Pancreas (tissue), 10 donors: ENCODE measurements around the gene SMARCB1. TPM values are rescaled to one million over a fixed set of nuclear protein-coding genes. Genes with fewer than 3 reads are reported as not detected.
A peak's percentile ranks its signal among the peaks of the same experiment; 100 is the strongest.

Experiments used
- ATAC-seq, 4 donors: fragments of 200-7000 bp; cut with Tn5 transposase; one replicate each; pipeline versions ENCODE4 v1.8.0 to v1.9.1; 2020; ENCODE audit warnings: mild to moderate bottlenecking in 4 of 4, moderate library complexity in 4 of 4
- DNase-seq, 6 donors: peaks; one replicate each; pipeline ENCODE4 v3.0.0-alpha.2; 2020
- FAIRE-seq: peaks from 2 replicates; lab custom pipeline; 2012; peaks lifted over from hg19 to GRCh38; lab: Jason Lieb, UNC
- H3K27ac ChIP-seq, 4 donors: fragments of 200-600 bp; sonication (generic); 1 replicate in 3 of 4; 2 replicates in 1 of 4; pipeline versions ENCODE4 v1.5.0 to v1.8.0; 2020
- H3K27me3 ChIP-seq, 4 donors: fragments of 200-600 bp; one replicate each; pipeline ENCODE4 v1.8.0; 2021
- H3K36me3 ChIP-seq, 3 donors: fragments of 200-600 bp; sonication (generic) in 1 of 3; one replicate each; pipeline versions ENCODE4 v1.5.0 to v1.8.0; 2020 to 2021
- H3K4me1 ChIP-seq, 3 donors: fragments of 200-600 bp; one replicate each; pipeline ENCODE4 v1.8.0; 2021
- H3K4me3 ChIP-seq, 4 donors: fragments of 200-600 bp; sonication (generic) in 2 of 4; one replicate each; pipeline versions ENCODE4 v1.5.0 to v1.8.0; 2020 to 2021
- H3K9me3 ChIP-seq, 4 donors: fragments of 200-600 bp; one replicate each; pipeline ENCODE4 v1.8.0; 2021
- WGBS, 2 donors: extraction: QIAGEN DNeasy Blood & Tissue Kit; methylation state at CpG; one replicate each; pipeline ENCODE4 v1.1.7; 2013; 5-methylcytosine and 5-hydroxymethylcytosine counted together
- intact Hi-C, 3 donors: fragments of 100-400 bp; cut with DNase I; formaldehyde crosslinking; loops; one replicate each; pipeline versions ENCODE4 v1.11.1 to v1.14.2; 2022
- polyA plus RNA-seq, 2 donors: library from polyadenylated mRNA; stranded (reverse); fragments of 200-250 nt; gene quantifications; one replicate each; pipeline ENCODE4 v1.2.3, GENCODE V29; 2013
- total RNA-seq, 6 donors: library from RNA; stranded (reverse); fragmentation: NEBNext Ultra II Directional in 4 of 6; extraction: Animal tissue kit (Norgen Biotek cat#: 25700) in 4 of 6; gene quantifications; one replicate each; pipeline versions ENCODE4 v1.2.1 to v1.2.4, GENCODE V29; 2021 to 2023
- TF ChIP-seq, protein P1 (sequence below), 4 donors: fragments of 200-600 bp; sonication (generic) in 3 of 4; IDR thresholded peaks; one replicate each; pipeline versions ENCODE4 v1.5.0 to v1.8.0; 2021; ENCODE audit warnings: antibody characterized with exemption in 4 of 4
- donor health status: healthy with polysubstance abuse.
- donor health status: DM: no; HTN: no; CAD: no; lungs with moderate emphysema.
- donor health status: DM: no; HTN: no; CAD: no.
- donor health status: control.
- donor health status: control.
- donor health status: Bipolar disorder and iron deficiency.
- donor health status: DM: yes; HTN: yes; CAD: no.
- donor health status: DM: no; HTN: no; CAD: no.
- donor health status: DM: no; HTN: no; CAD: no.
- donor health status: DM: yes; HTN: yes; CAD: no.

The SMARCB1 gene
- total and polyA plus RNA-seq, 8 donors: 25.2 to 37.1 (median 30.4) TPM

DNA sequence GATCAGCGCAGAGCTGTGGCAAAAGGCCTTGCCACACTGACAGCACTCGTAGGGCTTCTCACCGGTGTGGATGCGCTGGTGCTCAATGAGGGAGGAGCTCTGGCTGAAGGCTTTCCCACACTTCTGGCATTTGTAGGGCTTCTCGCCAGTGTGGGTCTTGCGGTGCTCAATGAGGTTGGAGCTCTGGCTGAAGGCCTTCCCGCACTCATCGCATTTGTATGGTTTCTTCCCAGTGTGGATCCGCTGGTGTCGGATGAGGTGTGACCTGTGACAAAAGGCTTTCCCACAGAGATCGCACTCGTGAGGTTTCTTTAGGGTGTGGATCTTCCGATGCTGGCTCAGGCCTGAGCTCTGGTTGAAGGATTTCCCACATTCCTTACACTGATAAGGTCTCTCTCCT, 42.8 kb upstream of the SMARCB1 start:
- TF ChIP-seq, protein P1, sequence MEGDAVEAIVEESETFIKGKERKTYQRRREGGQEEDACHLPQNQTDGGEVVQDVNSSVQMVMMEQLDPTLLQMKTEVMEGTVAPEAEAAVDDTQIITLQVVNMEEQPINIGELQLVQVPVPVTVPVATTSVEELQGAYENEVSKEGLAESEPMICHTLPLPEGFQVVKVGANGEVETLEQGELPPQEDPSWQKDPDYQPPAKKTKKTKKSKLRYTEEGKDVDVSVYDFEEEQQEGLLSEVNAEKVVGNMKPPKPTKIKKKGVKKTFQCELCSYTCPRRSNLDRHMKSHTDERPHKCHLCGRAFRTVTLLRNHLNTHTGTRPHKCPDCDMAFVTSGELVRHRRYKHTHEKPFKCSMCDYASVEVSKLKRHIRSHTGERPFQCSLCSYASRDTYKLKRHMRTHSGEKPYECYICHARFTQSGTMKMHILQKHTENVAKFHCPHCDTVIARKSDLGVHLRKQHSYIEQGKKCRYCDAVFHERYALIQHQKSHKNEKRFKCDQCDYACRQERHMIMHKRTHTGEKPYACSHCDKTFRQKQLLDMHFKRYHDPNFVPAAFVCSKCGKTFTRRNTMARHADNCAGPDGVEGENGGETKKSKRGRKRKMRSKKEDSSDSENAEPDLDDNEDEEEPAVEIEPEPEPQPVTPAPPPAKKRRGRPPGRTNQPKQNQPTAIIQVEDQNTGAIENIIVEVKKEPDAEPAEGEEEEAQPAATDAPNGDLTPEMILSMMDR (IDR thresholded peaks at IDR 0.05): no peak
- Histone ChIP-seq H3K27me3 (no peaks in the 10 kb centered on the region), H3K4me3 (no peak overlapping the region), H3K36me3 (peaks cover 0 to 18% (median 0%) of the 10 kb centered on the region in 3 donors), H3K4me1 (no peaks in the 10 kb centered on the region), H3K9me3 (no peaks in the 10 kb centered on the region), H3K27ac (no peak overlapping the region)
- ATAC-seq: no peak
- intact Hi-C loops: no loop called here
- 95 to 97% methylated on average over 13 of the region's 13 CpGs for WGBS, 2 donors
- DNase-seq: no peak
- no peak for FAIRE-seq

DNA sequence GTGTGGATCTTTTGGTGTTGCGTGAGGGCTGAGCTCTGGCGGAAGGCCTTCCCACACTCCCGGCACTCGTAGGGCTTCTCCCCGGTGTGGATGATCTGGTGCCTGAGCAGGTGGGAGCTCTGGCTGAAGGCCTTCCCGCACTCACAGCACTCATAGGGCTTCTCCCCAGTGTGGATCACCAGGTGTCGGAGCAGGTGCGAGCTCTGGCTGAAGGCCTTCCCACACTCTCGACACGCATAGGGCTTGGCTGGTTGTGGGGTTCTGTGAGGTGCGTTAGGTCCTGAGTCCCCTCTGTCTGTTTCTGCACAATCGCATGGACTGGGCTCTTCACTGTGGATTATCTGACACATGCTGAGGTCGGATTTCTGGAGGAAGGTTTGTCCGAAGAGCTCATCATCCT, 42.3 kb upstream of the SMARCB1 start:
- Histone ChIP-seq H3K27ac (no peak overlapping the region), H3K4me1 (peaks cover 0 to 1% (median 0%) of the 10 kb centered on the region in 3 donors), H3K27me3 (no peaks in the 10 kb centered on the region), H3K36me3 (peaks cover 0 to 18% (median 0%) of the 10 kb centered on the region in 3 donors), H3K9me3 (no peaks in the 10 kb centered on the region), H3K4me3 (no peak overlapping the region)
- WGBS, 2 donors: 95 to 97% methylated on average over 14 of the region's 14 CpGs
- ATAC-seq (no peak), FAIRE-seq (no peak), DNase-seq (no peak)
- TF ChIP-seq, protein P1 (IDR thresholded peaks at IDR 0.05): no peak
- intact Hi-C loops: no loop called here

DNA sequence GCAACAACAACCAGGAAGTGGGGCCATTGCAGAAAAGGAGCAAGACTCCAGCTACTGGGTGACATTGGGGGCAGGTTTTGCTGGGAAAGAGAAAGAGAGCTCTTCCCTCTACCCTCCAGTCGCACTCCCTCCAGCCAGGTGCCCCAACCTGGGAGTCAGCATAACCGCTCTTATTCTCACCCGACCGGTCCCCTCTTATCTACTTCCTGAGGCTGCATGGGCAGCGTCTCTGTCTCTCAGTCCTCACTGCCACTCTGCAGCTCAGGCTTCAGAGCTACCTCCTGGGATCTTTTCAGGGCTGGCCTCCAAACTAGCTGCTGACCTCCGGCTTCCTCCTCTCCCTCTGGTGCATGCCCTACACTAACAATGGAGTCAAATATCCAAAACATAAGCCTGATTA, 41.0 kb upstream of the SMARCB1 start:
- Histone ChIP-seq H3K27ac (no peak overlapping the region), H3K9me3 (no peaks in the 10 kb centered on the region), H3K27me3 (no peaks in the 10 kb centered on the region), H3K4me3 (no peak overlapping the region), H3K36me3 (peaks cover 0 to 18% (median 0%) of the 10 kb centered on the region in 3 donors), H3K4me1 (peaks cover 0 to 6% (median 5%) of the 10 kb centered on the region in 3 donors)
- DNase-seq (peak in 1 of 6 donors; percentile 35), FAIRE-seq (no peak), ATAC-seq (peak in 3 of 4 donors; percentile 24 to 64 (median 39))
- WGBS, 2 donors: 14 to 25% methylated on average over 6 of the region's 6 CpGs
- intact Hi-C loops: no loop called here
- TF ChIP-seq, protein P1 (IDR thresholded peaks at IDR 0.05): no peak

DNA sequence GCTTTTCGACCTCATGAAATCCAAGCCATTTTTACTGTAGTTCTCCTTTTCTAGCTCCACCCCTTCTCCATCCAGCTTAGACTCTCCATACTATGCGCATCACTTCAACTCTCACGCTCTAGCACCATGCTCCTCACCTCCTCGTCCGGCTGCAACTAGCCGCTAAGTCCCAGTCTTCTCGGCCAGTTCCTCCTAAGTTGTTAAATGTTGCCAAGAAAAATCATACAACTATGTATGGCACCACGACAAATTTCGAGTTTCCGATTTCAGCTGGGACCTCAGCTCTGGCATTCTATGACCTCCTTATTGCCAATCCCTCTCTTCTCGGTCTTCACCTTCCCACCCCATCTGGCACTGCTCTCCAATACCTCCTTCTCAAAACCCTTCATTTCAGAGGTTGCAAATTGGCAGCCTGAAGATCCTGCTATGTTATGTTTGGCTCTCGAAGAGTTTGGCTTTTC, 36.9 kb upstream of the SMARCB1 start:
- Histone ChIP-seq H3K27me3 (no peaks in the 10 kb centered on the region), H3K4me3 (peak overlapping the region in 3 of 4 donors; percentile 58 to 78 (median 63)), H3K9me3 (no peaks in the 10 kb centered on the region), H3K27ac (peak overlapping the region in 3 of 4 donors; percentile 71 to 93 (median 92)), H3K36me3 (no peaks in the 10 kb centered on the region), H3K4me1 (peaks cover 0 to 6% (median 5%) of the 10 kb centered on the region in 3 donors)
- WGBS, 2 donors: 38 to 40% methylated on average over 12 of the region's 12 CpGs
- FAIRE-seq: no peak
- ATAC-seq: peak in 2 of 4 donors; percentile 3 to 9
- no peak for DNase-seq
- TF ChIP-seq, protein P1 (IDR thresholded peaks at IDR 0.05): no peak
- intact Hi-C loops: no loop called here

DNA sequence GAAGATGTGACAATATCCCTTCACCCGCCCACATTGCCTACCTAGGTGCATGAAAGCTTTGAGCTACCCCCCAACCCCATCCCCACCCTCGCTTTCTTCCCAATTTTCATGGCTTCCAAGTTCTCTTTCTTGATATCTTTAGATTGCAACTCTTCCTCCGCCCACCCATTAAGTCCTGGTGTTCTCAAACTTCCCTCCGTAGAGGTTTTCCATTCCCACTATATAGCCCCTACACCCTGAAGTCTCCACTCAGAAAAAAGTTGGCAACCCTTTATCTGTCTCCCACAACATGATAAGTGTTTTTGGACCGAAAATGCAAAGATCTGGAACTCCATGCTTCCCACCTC, 36.4 kb upstream of the SMARCB1 start:
- WGBS, 2 donors: 18 to 22% methylated on average over 5 of the region's 5 CpGs
- Histone ChIP-seq H3K36me3 (no peaks in the 10 kb centered on the region), H3K27ac (peak overlapping the region; percentile 71 to 93 (median 86)), H3K4me3 (peak overlapping the region; percentile 58 to 78 (median 66)), H3K4me1 (peaks cover 0 to 6% (median 5%) of the 10 kb centered on the region in 3 donors), H3K27me3 (no peaks in the 10 kb centered on the region), H3K9me3 (no peaks in the 10 kb centered on the region)
- DNase-seq: no peak
- TF ChIP-seq, protein P1 (IDR thresholded peaks at IDR 0.05): no peak
- intact Hi-C loops: no loop called here
- no peak for FAIRE-seq
- ATAC-seq: peak in 3 of 4 donors; percentile 0 to 2 (median 1)
